Umbilical cord (tissue), 2 donors: ENCODE data around the gene NUCKS1. TPM values are rescaled to one million over a fixed set of nuclear protein-coding genes. Genes with fewer than 3 reads are reported as not detected.

Experiments
- DNase-seq: peaks from one replicate; pipeline ENCODE4 v3.0.0-alpha.2; 2015; ENCODE audit warnings: low spot score
- total RNA-seq: library from RNA; depleted of rRNA; stranded (reverse); fragments of >200 nt; gene quantifications from one replicate; pipeline ENCODE4 v1.2.3, GENCODE V29; 2014; ENCODE audit warnings: low replicate concordance; ENCODE audit not compliant: insufficient read depth

NUCKS1 gene
- total RNA-seq, 1 donor from 2014 or later, result 132 TPM

DNA sequence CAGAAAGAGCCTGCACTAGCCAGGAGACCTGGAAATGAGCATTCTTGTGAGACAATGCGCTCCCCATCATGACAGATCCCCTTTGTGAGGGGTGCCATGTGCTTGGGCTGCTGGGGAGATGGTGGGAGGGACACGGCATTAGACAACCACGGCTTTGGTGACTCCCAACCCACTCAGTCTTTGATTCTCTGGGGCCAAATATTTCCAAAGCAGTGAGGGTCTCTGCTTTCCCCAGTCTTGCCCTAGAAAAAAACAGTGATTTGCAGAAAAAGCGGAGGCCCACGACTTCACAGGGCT is 79.9 kb downstream of the NUCKS1 start:
- DNase-seq, result no peak

- no peak for DNase-seq
Observed at GRCh38 chr1:205669341-205670149, 80.4 kb downstream of the NUCKS1 start.

DNA sequence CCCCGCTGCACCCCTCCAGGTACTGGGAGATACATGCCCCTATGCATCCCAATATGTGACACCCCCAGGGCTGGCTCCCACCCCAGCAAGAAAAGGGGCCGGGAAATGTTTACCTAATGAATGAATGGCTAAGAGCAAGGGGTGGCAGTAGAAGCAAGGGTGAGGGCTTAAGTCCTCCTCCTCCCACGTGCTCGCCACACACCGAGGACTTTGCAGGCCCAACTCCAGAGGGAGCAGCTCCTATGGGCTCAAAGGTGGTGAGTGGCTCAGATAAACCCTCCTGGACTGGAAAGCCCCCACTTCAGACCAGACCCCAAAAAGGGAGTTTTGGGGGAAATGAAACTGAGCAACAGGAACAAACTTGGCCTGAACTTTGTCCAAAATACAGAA is 81.0 kb downstream of the NUCKS1 start:
- DNase-seq, result no peak

DNA sequence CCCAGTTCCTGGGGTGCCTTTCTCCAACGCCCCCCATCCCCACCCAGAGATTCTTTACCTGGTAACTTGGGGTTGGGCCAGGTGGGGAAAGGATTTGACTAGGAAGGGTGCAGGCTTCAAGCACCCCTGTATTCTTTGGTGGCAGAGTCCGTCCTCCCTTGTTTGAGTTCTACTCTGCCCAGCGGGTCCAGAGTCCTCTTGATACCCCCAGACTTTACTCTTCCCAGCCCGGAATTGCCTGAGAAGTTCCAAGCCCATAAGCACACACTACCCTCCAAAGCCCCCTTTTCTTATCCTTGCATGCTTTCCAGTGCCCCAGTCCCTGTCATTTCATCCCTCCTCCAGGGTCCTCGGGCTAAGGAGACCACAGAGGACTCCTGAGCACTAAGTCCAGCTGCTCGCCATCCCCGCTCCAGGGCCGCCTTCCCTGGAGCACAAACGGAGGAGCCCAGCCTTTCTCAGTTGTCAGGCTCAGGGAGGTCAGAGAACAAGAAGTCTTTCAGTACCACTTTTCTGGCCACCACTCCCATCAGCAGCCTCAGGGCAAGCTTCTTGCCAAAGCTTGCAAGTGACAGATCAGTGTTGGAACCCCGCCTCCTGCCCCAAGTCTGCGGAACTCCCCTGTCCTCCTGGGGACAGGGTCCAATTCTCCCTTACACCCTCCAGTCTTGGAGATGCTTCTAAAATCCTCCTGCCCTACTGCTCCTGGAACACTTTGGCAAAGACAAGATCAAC is 81.9 kb downstream of the NUCKS1 start:
- DNase-seq, result no peak

GRCh38 chr1:205666372-205667166 is 83.4 kb downstream of the NUCKS1 start:
- DNase-seq, result no peak

DNA sequence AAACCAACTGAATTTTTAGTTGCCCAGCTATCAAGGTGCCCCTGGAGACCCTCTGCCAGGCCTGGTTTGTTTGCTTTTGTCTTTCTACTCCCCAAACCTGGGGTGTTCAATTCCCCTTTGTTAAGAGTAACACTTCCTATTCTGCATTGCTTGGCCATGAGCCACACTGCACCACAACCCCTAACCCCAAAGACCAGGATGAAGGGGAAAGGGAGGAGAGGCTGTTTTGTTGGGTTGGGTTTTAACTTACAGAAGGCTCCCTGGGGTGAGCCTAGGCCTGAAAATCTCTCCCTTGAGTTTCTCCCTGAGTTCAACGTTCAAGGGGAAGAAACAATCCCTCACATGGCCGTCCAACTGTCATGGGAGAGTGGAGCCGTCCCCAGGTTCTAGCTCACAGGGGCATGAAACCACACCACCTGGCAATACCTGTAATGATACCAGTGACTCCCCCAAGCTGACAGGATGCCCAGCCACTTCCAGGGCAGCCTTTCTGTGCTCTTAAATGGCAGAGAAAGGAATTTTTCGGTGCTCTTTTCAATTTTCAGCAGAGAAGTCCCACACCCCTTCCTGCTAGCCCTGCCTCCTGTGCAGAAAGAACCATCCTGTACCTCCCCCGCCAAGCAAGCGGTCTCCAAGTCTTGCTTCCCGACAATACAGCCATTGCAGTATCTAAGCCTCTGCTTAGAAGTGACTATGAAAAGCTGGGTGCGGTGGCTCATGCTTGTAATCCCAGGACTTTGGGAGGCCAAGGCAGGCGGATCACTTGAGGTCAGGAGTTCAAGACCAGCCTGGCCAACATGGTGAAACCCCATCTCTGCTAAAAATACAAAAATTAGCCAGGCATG is 84.6 kb downstream of the NUCKS1 start:
- no peak for DNase-seq

- no peak for DNase-seq
Observed at GRCh38 chr1:205664399-205665017, 85.5 kb downstream of the NUCKS1 start.

- DNase-seq, result no peak
Observed at GRCh38 chr1:205663286-205663936, 86.6 kb downstream of the NUCKS1 start.

Other genes with a start within 250 kb of the NUCKS1 start
- gene CDK18, start 245.5 kb downstream of the NUCKS1 start, total RNA-seq, result 11.6 TPM
- gene ELK4, start 118.2 kb downstream of the NUCKS1 start, total RNA-seq, result 14.9 TPM
- 3.6 TPM for gene SLC45A3, start 69.7 kb downstream of the NUCKS1 start, total RNA-seq
- 5.8 TPM for gene RAB29, start 25.3 kb upstream of the NUCKS1 start, total RNA-seq
- 7.7 TPM for gene SLC41A1, start 63.0 kb upstream of the NUCKS1 start, total RNA-seq
- gene PM20D1, start 100.0 kb upstream of the NUCKS1 start, total RNA-seq, result 1.4 TPM
- 0.24 TPM for gene SLC26A9, start 193.3 kb upstream of the NUCKS1 start, total RNA-seq